Vagina (tissue), 2 donors: ENCODE data around the gene CAMKK2.

Experiments used
- CTCF ChIP-seq, 3 experiments: fragments of 450-650 bp in 2 of 3; fragments of 200-600 bp in 1 of 3; sonication (generic) in 1 of 3; IDR thresholded peaks; one replicate each; pipeline ENCODE4 v1.5.1; 2017 to 2019; ENCODE audit warnings: antibody characterized with exemption in 3 of 3, mild to moderate bottlenecking in 2 of 3, moderate library complexity in 2 of 3
- POLR2A ChIP-seq, 2 donors: fragments of 450-650 bp; IDR thresholded peaks; one replicate each; pipeline ENCODE4 v1.6.1; 2017; ENCODE audit warnings: antibody characterized with exemption in 2 of 2, mild to moderate bottlenecking in 2 of 2, moderate library complexity in 2 of 2

- TF ChIP-seq CTCF (IDR thresholded peaks at IDR 0.05) (no peak), POLR2A (IDR thresholded peaks at IDR 0.05) (no peak)
Observed at GRCh38 chr12:121232977-121233627, 63.4 kb downstream of the CAMKK2 start.
